Right forelimb (tissue), 1 donor: Measurements from ENCODE around the gene FIP1L1.
"Not testable (repeated sequence)": the region's sequence is repeated elsewhere in the genome, so short reads cannot be mapped to it uniquely, and the experiment has no call there.

Experiments
- DNase-seq: peaks from one replicate; pipeline ENCODE4 v3.0.0-alpha.2; 2018

FIP1L1 gene

DNA sequence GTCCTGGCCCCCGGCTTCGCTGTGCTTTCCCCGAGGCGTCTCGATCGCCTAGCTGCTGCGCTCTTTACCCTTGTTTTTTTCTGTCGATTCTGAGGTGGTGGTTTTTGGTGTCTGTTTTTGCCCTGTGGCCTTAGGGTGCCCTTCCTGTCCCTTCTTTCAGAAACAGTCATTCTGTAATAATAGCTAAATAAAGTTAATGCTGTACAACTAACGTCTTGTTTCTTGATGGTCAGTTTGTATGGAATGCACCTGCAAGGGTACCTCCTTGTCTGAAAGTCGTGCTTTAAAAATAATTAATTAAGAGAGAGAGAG is 686 bp downstream of the FIP1L1 start:
- DNase-seq = no peak

- DNase-seq = no peak
Measured at GRCh38 chr4:53380221-53380620, 2.8 kb downstream of the FIP1L1 start.

GRCh38 chr4:53409479-53409878 is 32.0 kb downstream of the FIP1L1 start:
- DNase-seq = not testable (repeated sequence)

GRCh38 chr4:53419208-53419607 is 41.8 kb downstream of the FIP1L1 start:
- DNase-seq = no peak

GRCh38 chr4:53421791-53422190 is 44.4 kb downstream of the FIP1L1 start:
- no peak for DNase-seq

GRCh38 chr4:53422367-53422766 is 44.9 kb downstream of the FIP1L1 start:
- DNase-seq = no peak

GRCh38 chr4:53424280-53424679 is 46.8 kb downstream of the FIP1L1 start:
- no peak for DNase-seq

- no peak for DNase-seq
Measured at GRCh38 chr4:53427366-53427765, 49.9 kb downstream of the FIP1L1 start.

DNA sequence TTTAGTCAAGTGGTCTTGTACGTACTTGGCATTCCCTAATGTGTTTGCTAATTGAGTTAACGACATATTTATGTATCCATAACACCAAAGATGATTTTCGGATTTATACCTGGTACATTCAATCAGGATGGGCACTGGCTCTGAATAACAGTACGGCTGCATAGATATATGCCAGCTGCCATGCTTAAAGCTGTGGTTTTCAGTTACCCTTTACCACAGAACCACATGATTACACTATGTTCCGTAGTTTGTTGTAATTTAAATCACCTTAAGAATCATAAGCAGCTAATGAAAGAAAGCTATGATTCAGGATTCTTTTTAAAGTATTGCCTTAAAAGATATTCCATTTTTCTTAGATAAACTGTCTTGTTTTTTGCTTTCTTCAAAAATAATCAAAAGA is 53.6 kb downstream of the FIP1L1 start:
- no peak for DNase-seq

DNA sequence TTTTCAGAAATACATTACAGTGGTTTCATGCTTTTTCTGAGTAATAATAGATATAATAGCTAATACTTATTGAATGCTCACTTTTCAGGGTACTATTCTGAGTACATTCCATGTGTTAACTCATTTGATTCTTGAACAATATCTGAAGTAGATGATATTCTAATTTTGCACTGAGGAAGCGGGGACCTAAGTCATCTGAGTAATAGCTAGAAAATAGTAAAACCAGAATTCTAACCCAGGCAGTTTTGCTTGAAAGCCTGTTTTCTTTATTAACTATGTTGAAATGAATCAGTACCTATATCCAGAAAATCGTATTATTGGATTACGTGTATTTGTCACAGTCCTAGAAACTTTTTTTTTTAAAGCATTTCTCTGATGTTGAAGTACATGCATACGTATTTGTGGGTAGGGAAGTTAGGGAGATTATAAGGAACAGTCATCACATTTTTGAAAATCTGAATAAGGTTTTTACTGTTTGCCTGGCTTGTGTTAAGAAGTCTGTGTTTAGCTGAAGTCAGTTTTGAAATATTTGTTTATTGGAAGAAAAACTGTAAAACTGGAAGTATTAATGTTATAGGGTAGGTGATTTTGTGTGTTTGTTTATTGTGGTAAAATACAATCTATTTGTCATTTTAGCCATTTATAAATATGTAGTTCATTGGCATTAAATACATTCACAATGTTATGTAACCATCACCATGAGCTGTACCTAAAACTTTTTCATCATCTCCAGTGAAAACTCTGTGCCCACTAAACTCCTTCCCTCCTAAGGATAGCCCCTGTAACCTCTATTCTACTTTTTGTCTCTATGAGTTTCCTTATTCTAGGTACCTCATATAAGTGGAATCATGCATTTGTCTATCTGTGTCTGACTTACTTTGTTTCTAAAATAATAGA is 55.3 kb downstream of the FIP1L1 start:
- no peak for DNase-seq

DNA sequence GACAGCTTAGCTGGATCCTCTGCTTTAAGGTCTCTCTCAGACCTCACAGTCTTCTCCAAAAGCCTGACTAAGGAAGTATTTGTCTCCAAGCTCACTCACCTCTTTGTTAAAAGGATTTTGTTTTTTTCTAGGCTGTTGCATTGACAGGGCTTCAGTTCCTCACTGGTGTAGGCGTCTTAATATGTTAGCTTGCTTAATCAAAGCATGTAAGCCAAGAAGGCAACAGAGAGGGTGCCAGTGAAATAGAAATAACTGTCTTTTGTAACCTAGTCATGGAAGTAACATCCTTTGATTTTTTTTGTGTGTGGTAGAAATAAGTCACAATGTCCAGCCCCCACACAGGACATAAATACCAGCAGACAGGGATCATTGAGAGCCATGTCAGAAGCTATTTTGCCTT is 58.8 kb downstream of the FIP1L1 start:
- no peak for DNase-seq

DNA sequence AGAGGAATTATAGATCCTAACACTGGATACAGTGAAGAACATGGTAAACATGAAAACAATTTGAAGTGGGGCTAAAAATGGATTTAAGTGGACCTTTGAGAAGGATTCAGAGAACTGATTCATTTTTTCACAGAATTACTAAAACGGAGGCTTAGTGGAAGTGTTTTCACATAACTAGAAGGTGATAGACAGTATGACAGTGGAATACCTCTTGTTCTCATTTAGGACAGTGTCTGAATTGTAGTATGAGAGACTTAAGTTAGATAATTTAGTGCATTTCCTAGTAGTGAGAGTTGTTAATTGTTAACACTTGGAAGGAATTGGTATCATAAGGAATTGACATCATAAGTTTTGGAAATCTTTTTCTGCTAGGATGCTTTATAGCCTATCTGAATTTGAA is 64.1 kb downstream of the FIP1L1 start:
- no peak for DNase-seq

GRCh38 chr4:53444954-53445353 is 67.5 kb downstream of the FIP1L1 start:
- no peak for DNase-seq

- DNase-seq = no peak
Measured at GRCh38 chr4:53450773-53451172, 73.3 kb downstream of the FIP1L1 start.

DNA sequence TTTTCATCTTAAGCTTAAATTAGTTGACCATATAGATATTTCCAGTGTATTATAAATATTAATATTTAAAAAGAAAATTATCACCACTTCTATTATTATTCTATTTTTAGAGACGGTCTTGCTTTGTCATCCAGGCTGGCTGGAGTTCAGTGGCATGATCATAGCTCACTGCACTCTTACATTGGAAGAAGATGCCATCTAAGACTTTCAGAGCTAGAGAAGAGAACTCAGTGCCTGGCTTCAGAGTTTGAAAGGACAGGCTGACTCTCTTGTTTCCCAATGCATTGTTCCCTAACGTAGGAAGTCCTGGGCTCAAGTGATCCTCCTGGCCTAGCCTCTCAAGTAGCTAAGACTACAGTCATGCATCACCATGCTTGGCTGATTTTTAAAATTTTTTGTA is 75.9 kb downstream of the FIP1L1 start:
- no peak for DNase-seq

GRCh38 chr4:53455766-53456165 is 78.3 kb downstream of the FIP1L1 start:
- no peak for DNase-seq

DNA sequence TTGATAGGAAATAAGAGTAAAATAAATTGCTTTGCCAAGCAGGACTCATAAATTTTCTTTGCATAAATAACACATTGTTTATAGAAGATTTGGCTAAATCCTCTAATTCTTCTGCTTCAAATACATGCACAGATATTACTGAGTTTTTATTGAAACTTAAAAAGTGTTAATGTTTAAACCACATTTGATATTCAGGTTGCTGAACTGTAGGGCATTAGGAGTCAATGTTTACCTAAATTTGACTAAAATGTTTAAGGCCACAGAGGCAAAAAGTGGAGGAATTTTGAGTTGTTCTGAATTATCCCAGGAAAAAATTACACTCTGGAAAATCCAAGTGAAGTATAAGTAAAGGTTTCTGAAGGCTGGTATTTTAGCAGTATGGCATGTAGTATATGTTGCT is 78.7 kb downstream of the FIP1L1 start:
- DNase-seq = no peak

- DNase-seq = no peak
Measured at GRCh38 chr4:53459548-53459947, 82.1 kb downstream of the FIP1L1 start.

GRCh38 chr4:53461244-53461643 is 83.8 kb downstream of the FIP1L1 start:
- DNase-seq = no peak

GRCh38 chr4:53463340-53463739 is 85.9 kb downstream of the FIP1L1 start:
- DNase-seq = no peak

DNA sequence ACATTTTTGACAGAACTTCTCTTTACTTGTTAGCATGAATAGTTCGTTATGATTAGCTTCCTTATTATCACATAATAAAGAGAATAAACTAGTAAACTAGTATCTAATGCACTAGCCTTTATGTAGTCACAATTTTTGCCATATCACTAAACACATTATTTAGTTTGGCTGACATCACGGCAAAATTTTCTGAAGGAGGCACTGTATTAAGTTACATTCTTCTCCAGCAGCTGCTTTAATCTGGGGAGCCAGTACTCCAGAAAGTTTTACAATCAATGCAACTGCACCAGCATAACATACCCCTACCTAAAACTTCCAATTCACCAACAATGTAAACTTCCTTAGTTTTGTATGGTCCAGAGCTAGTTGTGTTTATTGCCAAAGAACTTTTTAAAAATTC is 87.8 kb downstream of the FIP1L1 start:
- DNase-seq = no peak

DNA sequence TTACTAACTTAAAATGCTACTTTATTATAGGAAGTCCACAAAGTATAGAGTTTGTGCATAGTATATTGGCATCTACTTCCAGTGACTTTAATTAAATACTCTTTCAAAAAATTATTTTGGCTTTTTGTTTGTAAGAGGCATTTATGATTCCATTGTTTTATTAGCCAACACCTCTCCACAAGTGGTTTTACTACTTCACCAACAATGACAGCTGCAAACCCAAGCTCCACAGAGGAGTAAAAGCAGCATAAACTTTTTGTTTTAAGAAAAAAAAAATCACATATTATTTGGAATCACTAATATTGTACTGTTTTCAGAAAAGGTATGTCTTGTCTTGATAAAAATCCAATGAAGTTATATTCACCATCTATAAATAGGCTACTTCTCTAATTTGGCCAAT is 88.5 kb downstream of the FIP1L1 start:
- no peak for DNase-seq

DNA sequence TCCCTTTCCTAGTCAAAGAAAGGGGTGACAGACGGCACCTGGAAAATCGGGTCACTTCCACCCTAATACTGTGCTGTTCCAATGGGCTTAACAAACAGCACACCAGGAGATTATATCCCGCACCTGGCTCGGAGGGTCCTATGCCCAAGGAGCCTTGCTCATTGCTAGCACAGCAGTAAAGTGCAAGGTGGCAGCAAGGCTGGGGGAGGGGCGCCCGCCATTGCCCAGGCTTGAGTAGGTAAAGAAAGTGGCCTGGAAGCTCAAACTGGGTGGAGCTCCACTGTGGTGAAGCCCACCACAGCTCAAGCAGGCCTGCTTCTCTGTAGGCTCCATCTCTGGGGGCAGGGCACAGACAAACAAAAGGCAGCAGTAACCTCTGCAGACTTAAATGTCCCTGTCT is 89.1 kb downstream of the FIP1L1 start:
- DNase-seq = not testable (repeated sequence)

DNA sequence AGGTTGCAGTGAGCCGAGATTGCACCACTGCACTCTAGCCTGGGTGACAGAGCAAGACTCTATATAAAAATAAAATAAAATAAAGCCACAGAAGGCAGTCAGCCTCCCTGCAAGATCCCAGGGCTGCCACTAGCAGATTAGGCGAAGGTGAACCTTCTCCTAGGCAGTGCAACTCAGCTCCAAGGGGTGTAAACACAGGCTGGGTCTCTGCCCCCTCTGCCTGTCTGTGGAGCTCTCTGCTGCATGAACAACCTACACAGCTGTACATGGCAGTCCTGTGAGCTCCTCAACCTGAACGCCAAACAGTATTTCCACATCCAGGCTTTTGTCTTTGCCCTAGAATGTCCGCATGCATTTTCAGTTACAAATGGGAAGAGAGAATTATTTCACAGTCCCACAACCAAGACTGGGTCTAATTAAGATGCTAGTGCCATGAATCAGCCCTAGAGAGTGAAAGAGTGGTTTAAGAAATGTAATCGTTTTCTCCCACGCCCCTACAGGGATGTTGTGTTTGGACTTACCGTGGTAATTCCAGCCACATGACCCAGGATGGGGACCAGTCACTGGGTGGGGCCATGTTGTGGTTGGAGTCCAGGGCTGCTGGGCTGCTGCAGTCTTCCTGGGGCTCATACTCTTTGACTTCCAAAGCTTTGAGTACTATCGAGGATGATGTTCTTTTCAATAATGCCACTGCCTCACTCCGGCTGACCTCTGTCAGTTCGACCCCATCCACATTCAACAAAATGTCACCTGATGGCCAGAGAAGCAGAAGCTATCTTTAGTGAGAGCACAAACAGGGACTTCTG is 99.0 kb downstream of the FIP1L1 start:
- no peak for DNase-seq
